Measurements from ENCODE around the gene SAMD14.

Gene SAMD14

DNA sequence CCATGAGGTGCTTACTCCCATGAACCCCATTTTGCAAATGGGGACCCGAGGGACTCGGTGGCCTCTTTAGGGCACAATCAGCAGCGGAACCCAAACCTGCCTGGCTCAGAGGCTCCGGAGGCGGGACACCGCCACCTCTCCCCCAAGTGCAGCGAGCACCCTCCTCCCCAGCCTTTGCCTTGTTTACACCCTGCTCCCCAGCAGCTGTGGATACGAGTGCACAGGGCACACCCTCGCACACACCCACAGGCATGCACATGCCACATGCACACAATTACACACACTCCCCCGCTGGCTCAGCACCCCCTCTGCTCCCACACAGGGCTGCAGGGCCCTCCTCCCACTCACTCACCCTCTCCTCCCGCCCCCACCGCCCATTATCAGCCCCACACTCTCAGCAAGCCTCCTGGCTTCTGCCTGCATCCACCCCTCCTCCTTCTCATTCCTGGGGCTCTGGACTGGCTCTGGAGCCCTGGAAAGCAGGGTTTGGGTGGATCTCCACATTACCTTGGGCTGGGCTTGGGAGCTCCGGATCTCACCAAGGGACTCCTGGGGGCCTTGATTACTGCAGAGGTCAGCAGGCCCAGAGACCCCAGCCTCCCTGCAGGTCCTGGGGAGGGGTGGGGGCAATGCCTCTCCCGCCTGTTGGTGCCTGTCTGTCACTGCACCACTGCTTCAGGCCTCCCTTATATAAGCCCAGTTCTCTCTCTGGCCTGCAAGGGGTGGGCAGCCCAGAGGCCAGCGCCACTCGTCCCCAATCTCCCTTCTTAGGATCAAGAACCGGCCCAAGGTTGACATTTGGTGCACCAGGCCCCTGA is 28.4 kb downstream of the SAMD14 start:
- no peak overlapping the region for H3K4me3 ChIP-seq (ENCODE audit: control insufficient read depth, low read depth, low read length)
- DNase-seq (ENCODE audit: low read depth): no peak
- no peak for TF ChIP-seq CTCF (conservative IDR thresholded peaks at IDR 0.05; ENCODE audit: control insufficient read depth, insufficient read depth, low read depth, low read length)

GRCh38 chr17:50100921-50101345 is 29.0 kb downstream of the SAMD14 start:
- no peak for DNase-seq (ENCODE audit: low read depth)
- H3K4me3 ChIP-seq (ENCODE audit: control insufficient read depth, low read depth, low read length): no peak overlapping the region
- TF ChIP-seq CTCF (conservative IDR thresholded peaks at IDR 0.05; ENCODE audit: control insufficient read depth, insufficient read depth, low read depth, low read length): no peak

DNA sequence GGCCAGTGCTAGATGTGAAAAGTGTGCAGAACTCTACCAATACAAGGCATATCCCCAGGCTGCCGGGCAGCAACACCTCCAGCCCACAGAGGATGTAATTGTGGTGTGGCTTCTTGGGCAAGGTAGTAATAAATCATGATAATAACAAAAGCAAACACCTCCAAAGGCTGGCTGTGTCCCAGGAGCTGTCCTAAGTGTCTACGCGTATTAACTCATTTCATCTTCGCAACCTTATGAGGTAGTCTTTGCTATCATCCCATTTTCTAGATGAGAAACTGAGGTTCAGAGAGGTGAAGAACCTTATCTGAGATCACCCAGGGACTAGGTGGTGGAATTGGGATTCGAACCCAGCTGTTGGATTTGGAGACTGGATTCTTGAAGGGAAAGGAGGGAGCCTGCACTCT is 29.5 kb downstream of the SAMD14 start:
- TF ChIP-seq CTCF (conservative IDR thresholded peaks at IDR 0.05; ENCODE audit: control insufficient read depth, insufficient read depth, low read depth, low read length): no peak
- DNase-seq (ENCODE audit: low read depth): no peak
- H3K4me3 ChIP-seq (ENCODE audit: control insufficient read depth, low read depth, low read length): no peak overlapping the region

DNA sequence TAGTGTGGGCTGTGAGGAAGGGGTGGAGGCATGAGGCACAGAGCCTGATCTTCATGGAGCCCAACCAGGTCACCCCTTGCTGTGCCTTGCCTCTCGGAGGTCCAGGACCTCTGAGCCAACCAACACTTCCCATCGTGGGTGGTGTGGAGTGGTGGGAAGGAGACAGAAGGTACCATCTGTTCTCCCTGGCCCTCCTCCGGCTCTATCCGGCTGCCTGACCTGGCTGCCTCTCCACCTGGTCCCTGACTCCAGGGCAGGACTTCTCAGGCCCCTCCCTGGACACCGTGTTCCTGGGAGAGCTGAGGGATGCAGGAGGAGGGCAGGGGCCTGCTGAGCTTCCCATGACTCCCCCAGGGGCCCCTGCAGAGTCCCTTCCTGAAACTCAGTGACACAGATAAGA is 31.0 kb downstream of the SAMD14 start:
- H3K4me3 ChIP-seq (ENCODE audit: control insufficient read depth, low read depth, low read length): no peak overlapping the region
- no peak for DNase-seq (ENCODE audit: low read depth)
- no peak for TF ChIP-seq CTCF (conservative IDR thresholded peaks at IDR 0.05; ENCODE audit: control insufficient read depth, insufficient read depth, low read depth, low read length)

DNA sequence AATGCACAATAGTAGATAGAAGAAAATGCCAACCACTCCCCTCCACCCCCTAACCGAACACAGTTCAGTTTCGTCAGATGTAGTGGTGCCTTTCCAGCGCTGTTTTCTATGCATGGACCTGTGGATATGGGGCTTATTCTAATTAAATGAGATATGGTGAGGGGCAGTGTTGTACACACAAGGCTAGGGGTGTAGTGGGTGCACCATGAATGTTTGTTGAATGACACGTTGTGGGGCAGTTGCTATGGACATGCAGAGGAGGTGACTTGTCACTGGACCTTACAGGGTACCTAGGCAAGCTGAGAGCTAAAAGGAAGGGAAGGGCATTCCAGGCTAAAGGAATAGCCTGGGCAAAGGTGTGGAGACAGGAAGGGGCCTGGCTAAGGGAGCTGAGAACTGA is 31.4 kb downstream of the SAMD14 start:
- no peak for DNase-seq (ENCODE audit: low read depth)
- no peak overlapping the region for H3K4me3 ChIP-seq (ENCODE audit: control insufficient read depth, low read depth, low read length)
- no peak for TF ChIP-seq CTCF (conservative IDR thresholded peaks at IDR 0.05; ENCODE audit: control insufficient read depth, insufficient read depth, low read depth, low read length)

DNA sequence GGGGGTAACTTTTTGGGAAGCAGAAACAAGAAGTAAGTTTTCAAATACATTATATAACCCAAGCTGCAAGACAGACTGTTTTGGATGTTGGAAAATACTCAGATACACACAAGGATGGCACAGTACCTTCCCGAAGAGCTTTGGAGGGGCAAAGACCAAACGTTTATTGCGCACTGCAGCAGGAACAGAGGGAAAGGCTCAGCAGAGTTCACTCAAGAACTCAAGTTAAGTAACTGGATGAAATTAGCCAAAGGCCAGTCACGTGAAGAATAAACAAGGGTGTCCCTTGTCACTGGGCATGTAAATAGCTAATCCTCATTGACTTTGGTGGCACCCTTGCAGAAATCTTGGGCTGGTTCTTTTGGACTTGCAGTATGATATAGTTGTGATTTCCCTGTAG is 32.0 kb downstream of the SAMD14 start:
- no peak overlapping the region for H3K4me3 ChIP-seq (ENCODE audit: control insufficient read depth, low read depth, low read length)
- TF ChIP-seq CTCF (conservative IDR thresholded peaks at IDR 0.05; ENCODE audit: control insufficient read depth, insufficient read depth, low read depth, low read length): no peak
- no peak for DNase-seq (ENCODE audit: low read depth)

All from fibroblast of mammary gland (primary cell).